ENCODE data around the gene TRDN.

DNA sequence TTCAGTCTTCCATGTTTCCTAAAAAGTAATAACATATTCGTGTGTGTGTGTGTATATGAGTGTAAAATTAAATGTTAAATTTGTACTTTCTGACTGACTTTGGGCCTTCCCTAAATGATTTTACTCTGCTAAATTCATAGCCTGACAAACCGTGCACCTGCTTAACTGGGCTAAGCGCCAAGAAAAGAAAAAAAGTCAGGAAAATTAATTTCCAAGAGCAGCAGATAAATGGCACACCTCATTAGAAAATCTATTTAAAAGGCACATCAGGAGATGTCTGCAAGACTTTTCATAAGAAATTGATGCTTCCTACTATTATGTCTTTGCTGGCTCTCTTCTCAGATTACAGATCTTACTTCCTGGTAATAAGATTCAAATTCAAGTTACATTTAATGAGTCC lies 72.4 kb downstream of the TRDN start:
- no peak for TF ChIP-seq EZH2 (IDR thresholded peaks at IDR 0.05; ENCODE audit: borderline replicate concordance, insufficient read depth, low read length, poor library complexity, severe bottlenecking)
- no peak for TF ChIP-seq CTCF (IDR thresholded peaks at IDR 0.05; ENCODE audit: poor library complexity, severe bottlenecking)
- TF ChIP-seq TAF1 (IDR thresholded peaks at IDR 0.05; ENCODE audit: low read depth): no peak
- no peak for TF ChIP-seq MXI1 (conservative IDR thresholded peaks at IDR 0.05; ENCODE audit: poor library complexity, severe bottlenecking)
- TF ChIP-seq RAD21 (conservative IDR thresholded peaks at IDR 0.05): no peak
- no peak for TF ChIP-seq EP300 (conservative IDR thresholded peaks at IDR 0.05; ENCODE audit: poor library complexity, severe bottlenecking)
